ENCODE measurements around the gene ACSF3. TPM values are rescaled to one million over a fixed set of nuclear protein-coding genes. Genes with fewer than 3 reads are reported as not detected.
A peak's percentile ranks its signal among the peaks of the same experiment; 100 is the strongest.

ACSF3 gene
- total RNA-seq, 1 experiment from 2014 or later: 30.8 TPM

DNA sequence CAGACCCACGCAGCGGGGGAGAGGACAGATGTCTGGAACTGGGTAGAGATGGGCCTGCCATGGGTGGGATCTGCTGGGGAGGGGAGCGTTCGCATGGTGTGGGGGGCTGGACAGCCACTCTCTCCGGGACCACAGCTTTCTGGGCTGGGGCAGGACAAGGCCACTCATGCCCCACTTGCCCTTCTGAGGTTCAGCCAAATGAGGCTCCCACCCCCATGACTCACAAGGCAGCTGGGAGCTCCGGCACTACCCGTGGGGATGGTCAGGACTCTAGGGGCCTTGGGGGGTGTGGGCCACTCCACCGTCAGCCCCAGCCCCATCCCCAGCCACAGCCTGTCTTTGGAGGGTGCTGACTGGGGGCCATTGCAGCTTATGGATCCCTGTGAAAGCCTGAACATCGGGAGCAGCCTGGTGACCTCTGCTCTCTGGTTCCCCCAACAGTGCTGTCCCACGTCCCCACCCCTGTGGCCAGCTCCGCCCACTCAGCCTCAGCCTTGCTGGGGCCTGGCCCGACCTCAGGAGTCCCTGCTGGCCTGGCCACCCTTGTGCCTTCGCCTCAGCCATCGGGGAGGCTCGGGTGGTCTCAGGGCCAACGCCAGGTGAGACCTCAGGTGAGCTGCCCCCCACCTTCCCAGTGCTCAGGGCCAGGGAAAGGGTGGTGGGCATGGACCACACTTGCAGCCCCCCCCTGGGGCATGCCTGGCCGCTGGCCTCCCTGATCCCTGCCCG is 73.2 kb downstream of the ACSF3 start:
- ChIA-PET CTCF (interaction anchor here (0.6 to 0.8 kb wide), 2 partner anchors 13 to 223 kb away, joined by 3 read pairs; no protein-coding TSS in a partner anchor), POLR2A (no interaction called here)
- Histone ChIP-seq H3K4me3 (ENCODE audit: low read depth in 2 of 2, low read length in 2 of 2) (no peak overlapping the region), H3K4me1 (ENCODE audit: control insufficient read depth, insufficient read depth, low read length) (peaks cover 5% of the 10 kb centered on the region; the same call in 1 of the 2 replicates), H3K9me3 (ENCODE audit: control insufficient read depth, insufficient read depth, low read depth, low read length) (no peaks in the 10 kb centered on the region), H3K27ac (ENCODE audit: low read length) (no peak overlapping the region), H3K27me3 (ENCODE audit: control insufficient read depth, insufficient read depth, low read length) (no peaks in the 10 kb centered on the region), H3K36me3 (ENCODE audit: control insufficient read depth, insufficient read depth, low read length) (no peaks in the 10 kb centered on the region)
- in situ Hi-C loops (cut with HindIII; ENCODE audit: low pct_unique_long_range_greater_than_20kb, low sequenced_read_pairs) (no loop called here), intact Hi-C loops (cut with micrococcal nuclease; ENCODE audit: unreplicated experiment) (loop anchor here (10.0 kb wide), 1 partner anchor 352 kb away; the partner anchor contains the start of gene APRT)
- BruUV-seq (replicated peaks): no TSS peak
- DNase-seq (ENCODE audit: low read depth, low spot score): no peak
- ATAC-seq: no peak
- TF ChIP-seq REST (IDR thresholded peaks at IDR 0.05; ENCODE audit: insufficient read depth in 1 of 2, low read depth in 2 of 2, low read length in 1 of 2): no peak
- TF ChIP-seq CTCF (IDR thresholded peaks at IDR 0.05): no peak
- no peak for TF ChIP-seq POLR2AphosphoS5 (IDR thresholded peaks at IDR 0.05; ENCODE audit: low read depth, low read length)
- TF ChIP-seq TCF7L2 (IDR thresholded peaks at IDR 0.05; ENCODE audit: low read depth, low read length): no peak
- no peak for TF ChIP-seq SIN3A (IDR thresholded peaks at IDR 0.05; ENCODE audit: borderline replicate concordance, insufficient read depth, low read depth, low read length)

DNA sequence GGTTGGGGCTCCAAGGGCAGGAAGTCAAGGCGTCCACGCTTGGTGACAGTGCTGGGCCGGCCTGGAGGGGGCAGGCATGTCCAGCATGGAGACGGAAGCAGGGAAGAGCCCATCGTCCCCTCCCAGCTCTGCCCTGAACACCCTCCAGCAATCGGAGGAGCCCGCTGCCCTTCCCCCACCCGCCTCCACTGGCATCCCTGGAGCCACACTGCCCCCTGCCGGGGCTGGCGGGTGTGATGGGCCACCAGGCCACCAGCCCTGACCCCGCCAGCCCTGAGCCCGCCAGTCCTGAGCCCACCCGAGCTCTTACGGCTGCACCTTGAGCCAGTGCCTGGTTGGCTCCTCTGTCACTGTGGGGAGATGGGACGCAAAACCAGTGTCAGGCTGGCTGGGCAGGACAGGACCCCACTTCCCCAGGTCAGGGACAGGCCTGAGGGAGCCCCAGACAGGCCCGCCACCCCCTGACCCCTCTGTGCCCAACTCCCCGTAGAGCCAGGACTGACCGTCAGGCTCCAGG is 73.8 kb downstream of the ACSF3 start:
- Histone ChIP-seq H3K4me3 (ENCODE audit: low read depth in 2 of 2, low read length in 2 of 2) (no peak overlapping the region), H3K27me3 (ENCODE audit: control insufficient read depth, insufficient read depth, low read length) (no peaks in the 10 kb centered on the region), H3K9me3 (ENCODE audit: control insufficient read depth, insufficient read depth, low read depth, low read length) (no peaks in the 10 kb centered on the region), H3K27ac (ENCODE audit: low read length) (no peak overlapping the region), H3K36me3 (ENCODE audit: control insufficient read depth, insufficient read depth, low read length) (no peaks in the 10 kb centered on the region), H3K4me1 (ENCODE audit: control insufficient read depth, insufficient read depth, low read length) (peaks cover 6% of the 10 kb centered on the region; the same call in 1 of the 2 replicates)
- no TSS peak for BruUV-seq (replicated peaks)
- POLR2A ChIA-PET: interaction anchor here (0.6 kb wide), 1 partner anchor 232 kb away, joined by 10 read pairs; no protein-coding TSS in a partner anchor
- in situ Hi-C loops (cut with HindIII; ENCODE audit: low pct_unique_long_range_greater_than_20kb, low sequenced_read_pairs): no loop called here
- TF ChIP-seq SIN3A (IDR thresholded peaks at IDR 0.05; ENCODE audit: borderline replicate concordance, insufficient read depth, low read depth, low read length) (no peak), REST (IDR thresholded peaks at IDR 0.05; ENCODE audit: insufficient read depth in 1 of 2, low read depth in 2 of 2, low read length in 1 of 2) (no peak), TCF7L2 (IDR thresholded peaks at IDR 0.05; ENCODE audit: low read depth, low read length) (no peak), CTCF (IDR thresholded peaks at IDR 0.05) (peak; percentile 81)
- DNase-seq (ENCODE audit: low read depth, low spot score) (no peak), ATAC-seq (peak; percentile 59)
- intact Hi-C loops (cut with micrococcal nuclease; ENCODE audit: unreplicated experiment): loop anchor here (10.0 kb wide), 1 partner anchor 353 kb away; the partner anchor contains the start of gene APRT
- CTCF ChIA-PET: interaction anchor here (0.6 to 0.8 kb wide), 2 partner anchors 12 to 224 kb away, joined by 3 read pairs; no protein-coding TSS in a partner anchor

Data from Panc1 (cell line).